ENCODE results near the gene TPRX2. TPM values are rescaled to one million over a fixed set of nuclear protein-coding genes. Genes with fewer than 3 reads are reported as not detected.

The TPRX2 gene
- total RNA-seq, 2 experiments from 2014 or later, result not detected

DNA sequence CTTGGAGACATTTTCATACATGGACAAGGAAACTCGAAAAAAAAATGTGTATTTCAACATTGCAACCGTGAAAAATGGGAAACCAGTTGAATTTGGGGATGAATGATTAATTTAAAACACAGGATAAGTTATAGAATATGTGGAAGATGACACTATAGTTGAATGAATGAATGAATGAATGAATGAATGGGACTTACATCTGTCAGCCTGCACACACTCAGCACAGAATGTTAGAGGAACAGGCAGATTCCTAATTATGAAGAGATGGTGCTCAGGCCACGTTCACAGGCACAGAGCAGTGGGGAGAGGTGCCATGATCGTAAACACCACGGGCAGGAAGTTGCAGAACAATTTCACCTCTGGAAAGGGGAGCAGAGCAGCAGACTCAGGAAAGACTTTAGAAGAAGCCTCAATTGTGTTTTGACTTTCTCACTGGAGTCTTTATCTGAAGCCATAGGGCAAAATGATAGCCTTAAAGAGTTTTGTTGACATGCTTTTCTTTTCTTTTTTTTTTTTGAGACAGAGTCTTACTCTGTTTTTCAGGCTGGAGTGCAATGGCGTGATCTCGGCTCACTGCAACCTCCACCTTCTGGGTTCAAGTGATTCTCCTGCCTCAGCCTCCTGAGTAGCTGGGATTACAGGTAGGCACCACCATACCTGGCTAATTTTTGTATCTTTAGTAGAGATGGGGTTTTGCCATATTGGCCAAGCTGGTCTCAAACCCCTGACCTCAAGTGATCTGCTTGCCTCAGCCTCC lies 32.0 kb downstream of the TPRX2 start:
- DNase-seq (no peak), ATAC-seq (ENCODE audit: poor library complexity) (no peak)
- Mint-ChIP-seq H3K4me3 (no peak overlapping the region), H3K36me3 (ENCODE audit: low read depth) (no peaks in the 10 kb centered on the region), H3K27ac (no peak overlapping the region), H3K9me3 (no peaks in the 10 kb centered on the region), H3K4me1 (ENCODE audit: low read depth) (no peaks in the 10 kb centered on the region), H3K27me3 (no peaks in the 10 kb centered on the region)
- H3K9me3 ChIP-seq (ENCODE audit: control insufficient read depth in 1 of 2, insufficient read depth in 1 of 2, low read length in 2 of 2), result peaks cover 0 to under 1% of the 10 kb centered on the region in 2 experiments
- H3K27ac ChIP-seq (ENCODE audit: low read depth in 1 of 2, low read length in 2 of 2), result no peak overlapping the region
- no peaks in the 10 kb centered on the region for H3K36me3 ChIP-seq (ENCODE audit: insufficient read depth, low read length)
- intact Hi-C loops (cut with DNase I, micrococcal nuclease), result no loop called here
- no peaks in the 10 kb centered on the region for H3K27me3 ChIP-seq (ENCODE audit: control insufficient read depth in 1 of 2, insufficient read depth in 2 of 2, low read length in 2 of 2)
- ChIA-PET CTCF (no interaction called here), POLR2A (no interaction called here)
- no peaks in the 10 kb centered on the region for H3K4me1 ChIP-seq (ENCODE audit: insufficient read depth, low read length)
- TF ChIP-seq, protein P1, sequence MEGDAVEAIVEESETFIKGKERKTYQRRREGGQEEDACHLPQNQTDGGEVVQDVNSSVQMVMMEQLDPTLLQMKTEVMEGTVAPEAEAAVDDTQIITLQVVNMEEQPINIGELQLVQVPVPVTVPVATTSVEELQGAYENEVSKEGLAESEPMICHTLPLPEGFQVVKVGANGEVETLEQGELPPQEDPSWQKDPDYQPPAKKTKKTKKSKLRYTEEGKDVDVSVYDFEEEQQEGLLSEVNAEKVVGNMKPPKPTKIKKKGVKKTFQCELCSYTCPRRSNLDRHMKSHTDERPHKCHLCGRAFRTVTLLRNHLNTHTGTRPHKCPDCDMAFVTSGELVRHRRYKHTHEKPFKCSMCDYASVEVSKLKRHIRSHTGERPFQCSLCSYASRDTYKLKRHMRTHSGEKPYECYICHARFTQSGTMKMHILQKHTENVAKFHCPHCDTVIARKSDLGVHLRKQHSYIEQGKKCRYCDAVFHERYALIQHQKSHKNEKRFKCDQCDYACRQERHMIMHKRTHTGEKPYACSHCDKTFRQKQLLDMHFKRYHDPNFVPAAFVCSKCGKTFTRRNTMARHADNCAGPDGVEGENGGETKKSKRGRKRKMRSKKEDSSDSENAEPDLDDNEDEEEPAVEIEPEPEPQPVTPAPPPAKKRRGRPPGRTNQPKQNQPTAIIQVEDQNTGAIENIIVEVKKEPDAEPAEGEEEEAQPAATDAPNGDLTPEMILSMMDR (IDR thresholded peaks at IDR 0.05), result no peak
- H3K4me3 ChIP-seq (ENCODE audit: low read length), result no peak overlapping the region

DNA sequence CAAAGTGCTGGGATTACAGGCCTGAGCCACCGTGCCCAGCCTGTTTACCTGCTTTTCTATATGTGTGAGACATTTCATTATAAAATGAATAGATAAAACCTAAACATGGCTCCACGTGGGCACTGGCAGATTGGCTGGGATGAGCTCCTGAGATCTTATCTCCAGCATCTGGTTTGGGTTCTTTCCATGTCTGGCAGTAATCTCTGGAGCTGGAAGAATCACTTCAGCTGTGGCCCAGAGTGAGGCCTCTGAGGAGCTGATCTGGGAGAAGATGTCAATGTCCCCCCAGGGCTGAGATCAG lies 32.5 kb downstream of the TPRX2 start:
- Mint-ChIP-seq H3K4me3 (no peak overlapping the region), H3K27ac (no peak overlapping the region), H3K4me1 (ENCODE audit: low read depth) (no peaks in the 10 kb centered on the region), H3K36me3 (ENCODE audit: low read depth) (no peaks in the 10 kb centered on the region), H3K27me3 (no peaks in the 10 kb centered on the region), H3K9me3 (no peaks in the 10 kb centered on the region)
- DNase-seq (no peak), ATAC-seq (ENCODE audit: poor library complexity) (no peak)
- intact Hi-C loops (cut with DNase I, micrococcal nuclease), result no loop called here
- Histone ChIP-seq H3K36me3 (ENCODE audit: insufficient read depth, low read length) (no peaks in the 10 kb centered on the region), H3K4me1 (ENCODE audit: insufficient read depth, low read length) (no peaks in the 10 kb centered on the region), H3K4me3 (ENCODE audit: low read length) (no peak overlapping the region), H3K27me3 (ENCODE audit: control insufficient read depth in 1 of 2, insufficient read depth in 2 of 2, low read length in 2 of 2) (no peaks in the 10 kb centered on the region), H3K27ac (ENCODE audit: low read depth in 1 of 2, low read length in 2 of 2) (no peak overlapping the region), H3K9me3 (ENCODE audit: control insufficient read depth in 1 of 2, insufficient read depth in 1 of 2, low read length in 2 of 2) (peaks cover 0 to 4% of the 10 kb centered on the region in 2 experiments)
- ChIA-PET POLR2A (no interaction called here), CTCF (no interaction called here)
- TF ChIP-seq, protein P1 (IDR thresholded peaks at IDR 0.05), result no peak

DNA sequence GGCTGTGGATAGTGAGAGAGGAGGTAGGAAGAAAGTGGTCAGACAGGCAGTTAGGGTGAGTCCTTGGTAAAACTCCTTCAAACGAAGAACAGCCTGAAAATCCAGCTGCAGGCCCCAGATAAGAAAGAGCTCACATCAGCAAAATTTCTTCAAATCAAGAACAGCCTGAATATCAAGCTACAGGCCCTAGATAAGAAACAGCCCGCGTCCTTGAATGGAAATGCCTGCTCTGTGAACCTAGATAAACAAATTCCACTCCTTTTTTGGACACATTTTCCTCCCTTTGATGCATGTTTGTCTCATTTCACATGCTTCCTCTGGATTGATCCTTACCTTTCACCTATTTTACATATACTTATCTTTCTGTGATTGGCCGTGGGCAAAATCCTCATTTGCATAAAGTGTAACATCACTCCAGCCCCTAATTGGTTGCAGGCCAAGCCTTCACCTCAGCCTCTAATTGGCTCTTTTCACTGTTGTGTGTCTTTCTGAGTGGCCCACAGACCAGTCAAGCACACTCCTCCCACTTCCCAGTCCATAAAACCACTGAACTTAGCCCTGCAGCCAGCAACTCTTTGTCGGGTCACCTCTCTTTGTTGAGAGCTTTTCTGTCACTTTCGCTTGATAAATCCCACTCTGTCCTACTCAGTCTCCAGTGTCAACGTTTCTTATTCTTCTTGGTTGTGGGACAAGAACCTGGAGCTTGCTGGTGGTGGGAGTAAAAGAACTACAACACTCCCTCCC lies 33.1 kb downstream of the TPRX2 start:
- intact Hi-C loops (cut with DNase I, micrococcal nuclease), result no loop called here
- ATAC-seq (ENCODE audit: poor library complexity), result no peak
- CTCF ChIA-PET, result no interaction called here

More for the DNA sequence above, 33.1 kb downstream of the TPRX2 start:
- H3K27ac Mint-ChIP-seq, result no peak overlapping the region
- no peaks in the 10 kb centered on the region for H3K27me3 ChIP-seq (ENCODE audit: control insufficient read depth in 1 of 2, insufficient read depth in 2 of 2, low read length in 2 of 2)
- H3K27me3 Mint-ChIP-seq, result no peaks in the 10 kb centered on the region
- H3K4me3 ChIP-seq (ENCODE audit: low read length), result no peak overlapping the region
- DNase-seq, result no peak
- H3K4me3 Mint-ChIP-seq, result no peak overlapping the region
- no peaks in the 10 kb centered on the region for H3K36me3 Mint-ChIP-seq (ENCODE audit: low read depth)
- H3K27ac ChIP-seq (ENCODE audit: low read depth in 1 of 2, low read length in 2 of 2), result no peak overlapping the region
- no peaks in the 10 kb centered on the region for H3K9me3 Mint-ChIP-seq
- no peaks in the 10 kb centered on the region for H3K4me1 Mint-ChIP-seq (ENCODE audit: low read depth)
- POLR2A ChIA-PET, result no interaction called here
- no peaks in the 10 kb centered on the region for H3K36me3 ChIP-seq (ENCODE audit: insufficient read depth, low read length)
- H3K4me1 ChIP-seq (ENCODE audit: insufficient read depth, low read length), result no peaks in the 10 kb centered on the region
- TF ChIP-seq, protein P1 (IDR thresholded peaks at IDR 0.05), result no peak
- peaks cover 0 to 4% of the 10 kb centered on the region in 2 experiments for H3K9me3 ChIP-seq (ENCODE audit: control insufficient read depth in 1 of 2, insufficient read depth in 1 of 2, low read length in 2 of 2)
